Measurements from ENCODE around the gene FLRT1. TPM values are rescaled to one million over a fixed set of nuclear protein-coding genes. Genes with fewer than 3 reads are reported as not detected.

Gene FLRT1
- total RNA-seq, 2 donors from 2014 or later, result not detected

DNA sequence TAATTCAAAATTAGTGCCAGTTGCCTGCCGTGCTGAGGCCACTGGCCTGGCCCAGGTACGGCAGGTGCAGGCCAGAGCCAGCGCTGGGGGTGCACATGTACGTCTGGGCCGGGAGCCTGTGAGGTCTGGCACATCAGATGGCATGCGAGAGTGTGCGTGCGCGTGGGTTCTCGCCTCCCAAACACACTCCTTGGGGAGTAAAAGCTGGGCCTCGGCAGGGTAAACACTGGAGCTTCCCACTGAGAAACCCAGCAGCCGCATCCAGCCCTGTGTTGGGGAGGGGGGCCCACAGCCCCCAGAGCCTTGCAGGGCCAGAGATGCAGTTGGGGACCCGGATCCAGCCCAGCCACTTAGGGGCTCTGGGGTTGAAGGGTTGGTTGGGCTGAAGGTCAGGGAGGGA lies 37.8 kb downstream of the FLRT1 start:
- no peaks in the 10 kb centered on the region for H3K9me3 ChIP-seq (ENCODE audit: control insufficient read depth, low read length, poor library complexity, severe bottlenecking)
- H3K36me3 Mint-ChIP-seq (ENCODE audit: low read depth), result no peaks in the 10 kb centered on the region
- DNase-seq, result no peak
- no peak overlapping the region for H3K27ac Mint-ChIP-seq
- no peaks in the 10 kb centered on the region for H3K27me3 Mint-ChIP-seq
- no peak overlapping the region for H3K4me3 Mint-ChIP-seq
- peaks cover 7% of the 10 kb centered on the region for H3K4me1 Mint-ChIP-seq
- no peak for ATAC-seq

DNA sequence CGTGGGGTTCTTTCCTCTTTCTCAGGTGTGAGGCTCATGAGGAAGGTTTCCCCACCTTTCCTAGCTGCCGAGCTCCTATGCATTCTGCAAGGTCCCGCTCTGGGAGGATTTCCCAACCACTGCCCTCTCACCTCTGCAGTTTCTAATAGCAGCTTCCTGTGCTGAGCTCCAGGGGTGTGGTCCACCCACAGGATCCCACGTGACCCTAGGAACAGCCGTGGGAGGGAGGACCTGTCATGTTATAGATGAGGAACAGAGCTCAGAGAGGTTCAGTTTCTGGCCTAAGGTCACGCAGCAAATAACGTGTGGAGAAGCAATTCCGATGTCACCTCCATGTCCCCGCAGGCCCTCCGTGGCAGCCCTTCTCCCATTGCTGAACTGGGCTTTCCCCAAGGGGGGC lies 38.5 kb downstream of the FLRT1 start:
- peak overlapping the region; percentile 21 for H3K27ac Mint-ChIP-seq
- no peaks in the 10 kb centered on the region for H3K36me3 Mint-ChIP-seq (ENCODE audit: low read depth)
- no peaks in the 10 kb centered on the region for H3K9me3 ChIP-seq (ENCODE audit: control insufficient read depth, low read length, poor library complexity, severe bottlenecking)
- peaks cover 7% of the 10 kb centered on the region for H3K4me1 Mint-ChIP-seq
- no peak overlapping the region for H3K4me3 Mint-ChIP-seq
- no peaks in the 10 kb centered on the region for H3K27me3 Mint-ChIP-seq
- DNase-seq (no peak), ATAC-seq (peak; percentile 45)

DNA sequence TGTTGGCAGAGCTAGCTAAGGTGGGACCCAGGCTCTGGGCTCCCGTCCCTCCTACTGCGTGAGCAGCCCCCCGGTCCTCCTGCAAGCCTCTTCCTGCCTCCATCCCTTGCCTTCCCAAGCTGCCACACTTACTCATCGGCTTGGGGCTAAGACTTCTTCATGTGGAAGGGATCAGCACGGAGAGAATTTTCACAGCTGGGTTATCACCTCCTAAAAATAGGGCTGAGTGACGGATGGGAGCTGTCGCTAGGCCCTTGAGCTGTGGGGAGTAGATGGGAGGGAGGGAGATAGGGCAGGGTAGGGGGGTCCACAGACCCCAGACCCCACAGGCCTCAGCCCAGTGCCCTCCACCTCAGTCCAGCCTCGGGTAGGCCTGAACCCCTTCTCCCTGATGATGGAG lies 41.0 kb downstream of the FLRT1 start:
- Mint-ChIP-seq H3K27me3 (no peaks in the 10 kb centered on the region), H3K4me1 (peaks cover 7% of the 10 kb centered on the region), H3K4me3 (no peak overlapping the region), H3K36me3 (ENCODE audit: low read depth) (no peaks in the 10 kb centered on the region), H3K27ac (no peak overlapping the region)
- no peaks in the 10 kb centered on the region for H3K9me3 ChIP-seq (ENCODE audit: control insufficient read depth, low read length, poor library complexity, severe bottlenecking)
- DNase-seq (no peak), ATAC-seq (no peak)

DNA sequence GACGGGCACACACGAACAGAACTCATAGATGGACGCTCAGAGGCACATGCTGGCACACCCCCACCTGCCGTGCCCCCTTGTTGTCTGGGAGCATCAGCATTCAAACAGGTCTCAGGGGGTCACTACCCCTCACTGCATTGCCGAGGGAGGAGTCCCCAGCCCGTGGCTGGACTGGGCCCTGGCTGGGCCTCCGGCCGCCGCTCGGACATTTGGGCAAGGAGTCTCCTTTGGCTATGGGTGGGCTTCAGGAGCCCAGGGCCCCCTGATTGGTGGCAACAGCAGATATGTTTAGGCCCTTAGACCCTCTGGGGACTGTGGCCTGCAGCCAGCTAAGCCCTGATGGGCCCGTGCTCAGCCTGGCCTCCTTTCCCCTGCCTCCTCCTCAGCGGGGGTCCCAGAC lies 41.9 kb downstream of the FLRT1 start:
- DNase-seq, result no peak
- no peaks in the 10 kb centered on the region for H3K9me3 ChIP-seq (ENCODE audit: control insufficient read depth, low read length, poor library complexity, severe bottlenecking)
- ATAC-seq, result no peak

GRCh38 chr11:64078284-64078683 lies 42.6 kb downstream of the FLRT1 start:
- no peaks in the 10 kb centered on the region for H3K36me3 Mint-ChIP-seq (ENCODE audit: low read depth)
- no peak for ATAC-seq

More for the DNA sequence above, 41.9 kb downstream of the FLRT1 start:
- H3K4me1 Mint-ChIP-seq, result peaks cover 7% of the 10 kb centered on the region
- no peak overlapping the region for H3K4me3 Mint-ChIP-seq
- no peak overlapping the region for H3K27ac Mint-ChIP-seq
- H3K36me3 Mint-ChIP-seq (ENCODE audit: low read depth), result no peaks in the 10 kb centered on the region
- no peaks in the 10 kb centered on the region for H3K27me3 Mint-ChIP-seq

DNA sequence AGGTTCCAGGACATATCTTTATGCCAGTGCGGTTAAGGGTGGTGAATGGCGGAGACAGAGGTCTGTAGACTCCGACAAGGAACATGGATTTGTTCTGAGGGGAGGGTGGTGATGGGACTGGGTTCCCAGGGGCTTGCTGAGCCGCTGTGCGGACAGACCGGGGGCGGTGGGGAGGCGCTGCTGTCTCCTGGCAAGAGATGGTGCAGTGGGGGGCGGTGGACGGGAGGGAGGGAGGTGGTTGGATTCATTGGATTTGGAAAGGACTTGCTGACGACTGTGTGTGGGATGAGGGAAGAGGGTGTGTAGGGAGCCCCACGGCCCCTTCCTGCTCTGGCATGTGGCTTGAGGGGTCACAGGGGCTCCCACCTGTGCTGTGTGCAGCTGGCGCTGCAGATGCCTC lies 43.2 kb downstream of the FLRT1 start:
- Mint-ChIP-seq H3K4me1 (peaks cover 7% of the 10 kb centered on the region), H3K27me3 (no peaks in the 10 kb centered on the region), H3K4me3 (peak overlapping the region; percentile 49), H3K36me3 (ENCODE audit: low read depth) (no peaks in the 10 kb centered on the region), H3K27ac (no peak overlapping the region)
- no peaks in the 10 kb centered on the region for H3K9me3 ChIP-seq (ENCODE audit: control insufficient read depth, low read length, poor library complexity, severe bottlenecking)
- no peak for ATAC-seq
- no peak for DNase-seq

More at GRCh38 chr11:64078284-64078683, 42.6 kb downstream of the FLRT1 start:
- H3K27ac Mint-ChIP-seq, result no peak overlapping the region
- DNase-seq, result no peak
- no peaks in the 10 kb centered on the region for H3K27me3 Mint-ChIP-seq
- no peak overlapping the region for H3K4me3 Mint-ChIP-seq
- peaks cover 7% of the 10 kb centered on the region for H3K4me1 Mint-ChIP-seq
- H3K9me3 ChIP-seq (ENCODE audit: control insufficient read depth, low read length, poor library complexity, severe bottlenecking), result no peaks in the 10 kb centered on the region

DNA sequence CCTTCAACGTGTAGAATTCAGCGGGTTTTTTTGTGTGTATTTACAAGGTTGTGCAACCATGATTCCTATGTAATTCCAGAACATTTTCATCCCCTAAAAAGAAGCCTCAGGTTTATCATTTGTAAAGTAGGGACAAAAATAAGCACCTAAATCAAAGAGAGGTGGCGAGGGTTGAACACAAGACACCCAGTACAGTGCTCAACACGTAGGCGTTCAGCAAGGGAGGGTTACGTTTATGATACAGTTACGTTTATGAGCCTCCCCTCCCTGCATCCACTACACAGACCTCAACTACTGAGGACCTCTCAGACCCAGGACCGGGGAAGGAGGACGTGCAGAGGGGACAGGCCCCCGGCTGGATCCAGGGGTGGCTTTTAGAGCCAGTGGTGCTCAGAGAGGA lies 44.7 kb downstream of the FLRT1 start:
- H3K27ac Mint-ChIP-seq, result no peak overlapping the region
- ATAC-seq (no peak), DNase-seq (no peak)
- H3K4me1 Mint-ChIP-seq, result peaks cover 3% of the 10 kb centered on the region
- no peaks in the 10 kb centered on the region for H3K9me3 ChIP-seq (ENCODE audit: control insufficient read depth, low read length, poor library complexity, severe bottlenecking)
- H3K36me3 Mint-ChIP-seq (ENCODE audit: low read depth), result no peaks in the 10 kb centered on the region
- no peak overlapping the region for H3K4me3 Mint-ChIP-seq
- H3K27me3 Mint-ChIP-seq, result no peaks in the 10 kb centered on the region

GRCh38 chr11:64081745-64082442 lies 46.2 kb downstream of the FLRT1 start:
- Mint-ChIP-seq H3K4me3 (no peak overlapping the region), H3K4me1 (no peaks in the 10 kb centered on the region), H3K36me3 (ENCODE audit: low read depth) (no peaks in the 10 kb centered on the region), H3K27me3 (no peaks in the 10 kb centered on the region), H3K27ac (peak overlapping the region; percentile 19)
- DNase-seq, result no peak
- no peak for ATAC-seq
- H3K9me3 ChIP-seq (ENCODE audit: control insufficient read depth, low read length, poor library complexity, severe bottlenecking), result no peaks in the 10 kb centered on the region

- ATAC-seq, result no peak
- Mint-ChIP-seq H3K27ac (no peak overlapping the region), H3K4me3 (no peak overlapping the region), H3K27me3 (no peaks in the 10 kb centered on the region), H3K36me3 (ENCODE audit: low read depth) (no peaks in the 10 kb centered on the region), H3K4me1 (peaks cover 1% of the 10 kb centered on the region)
- no peak for DNase-seq
- H3K9me3 ChIP-seq (ENCODE audit: control insufficient read depth, low read length, poor library complexity, severe bottlenecking), result no peaks in the 10 kb centered on the region
These were observed 47.8 kb downstream of the FLRT1 start for GRCh38 chr11:64083398-64084080.

- Mint-ChIP-seq H3K27ac (no peak overlapping the region), H3K4me3 (no peak overlapping the region), H3K27me3 (no peaks in the 10 kb centered on the region), H3K36me3 (ENCODE audit: low read depth) (peaks cover 2% of the 10 kb centered on the region), H3K4me1 (peaks cover 3% of the 10 kb centered on the region)
- no peak for DNase-seq
- no peaks in the 10 kb centered on the region for H3K9me3 ChIP-seq (ENCODE audit: control insufficient read depth, low read length, poor library complexity, severe bottlenecking)
- ATAC-seq, result no peak
These were observed 48.6 kb downstream of the FLRT1 start for GRCh38 chr11:64084146-64084950.

DNA sequence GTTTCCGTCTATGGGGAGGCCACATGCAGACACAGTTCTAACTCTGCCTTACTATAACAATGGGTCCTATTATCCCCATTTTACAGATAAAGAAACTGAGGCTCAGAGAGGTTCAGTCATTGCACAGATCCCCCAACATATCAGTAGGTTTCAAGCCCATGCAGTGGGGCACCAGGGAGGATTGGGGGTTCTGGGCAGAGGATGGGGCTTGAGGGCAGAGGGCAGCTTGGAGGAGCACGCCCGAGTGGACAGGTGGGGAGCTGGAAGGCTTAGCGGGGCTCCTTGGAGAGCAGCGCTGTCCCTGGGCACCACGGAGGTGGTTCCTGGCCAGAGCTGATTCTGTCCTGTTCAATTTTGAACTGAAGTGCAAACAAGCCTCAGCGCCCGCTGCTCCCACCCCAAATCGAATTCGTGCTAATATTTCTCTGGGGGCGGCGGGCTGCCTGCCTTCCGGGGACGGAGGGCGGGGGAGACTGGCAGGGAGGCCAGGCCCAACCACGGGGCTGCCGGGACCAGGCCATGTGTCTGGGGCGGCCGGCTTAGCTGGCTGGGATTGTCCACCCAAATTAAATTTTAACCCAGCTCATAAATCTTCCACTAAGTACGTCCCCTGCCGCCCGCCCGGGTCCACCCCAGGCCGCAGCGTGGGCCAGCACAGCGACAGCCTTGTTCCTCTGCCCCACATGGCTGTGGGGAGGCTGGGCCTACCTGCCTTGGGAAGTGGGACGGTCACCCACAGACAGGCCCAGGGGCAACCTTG lies 49.4 kb downstream of the FLRT1 start:
- H3K9me3 ChIP-seq (ENCODE audit: control insufficient read depth, low read length, poor library complexity, severe bottlenecking), result no peaks in the 10 kb centered on the region
- peaks cover 2% of the 10 kb centered on the region for H3K36me3 Mint-ChIP-seq (ENCODE audit: low read depth)
- H3K27ac Mint-ChIP-seq, result no peak overlapping the region
- H3K4me1 Mint-ChIP-seq, result peaks cover 3% of the 10 kb centered on the region
- no peak overlapping the region for H3K4me3 Mint-ChIP-seq
- no peak for ATAC-seq
- H3K27me3 Mint-ChIP-seq, result no peaks in the 10 kb centered on the region
- DNase-seq, result no peak
